RWPE2 (cell line): ENCODE data around the gene ALX4.

ENCODE experiments used
- ATAC-seq: fragments of 200-7000 bp; cut with Tn5 transposase; 3 replicates; pipeline ENCODE4 v1.9.1; 2021; ENCODE audit warnings: low read depth
- DNase-seq: peaks from one replicate; pipeline ENCODE4 v3.0.0-alpha.2; 2020; ENCODE audit warnings: low spot score
- H3K27ac ChIP-seq: fragments of 450-650 bp; 2 replicates; pipeline ENCODE4 v1.5.1; 2017; ENCODE audit warnings: mild to moderate bottlenecking; ENCODE audit not compliant: poor library complexity, severe bottlenecking
- H3K27me3 ChIP-seq: fragments of 250-450 bp; sonication (Bioruptor Pico); 2 replicates; pipeline ENCODE4 v1.5.1; 2021; ENCODE audit warnings: mild to moderate bottlenecking, moderate library complexity; ENCODE audit not compliant: insufficient read depth, poor library complexity, severe bottlenecking
- H3K36me3 ChIP-seq: fragments of 250-450 bp; sonication (Bioruptor Pico); 2 replicates; pipeline ENCODE4 v1.5.1; 2020; ENCODE audit warnings: low read depth, mild to moderate bottlenecking, moderate library complexity
- H3K4me1 ChIP-seq: fragments of 250-450 bp; sonication (Bioruptor Pico); 2 replicates; pipeline ENCODE4 v1.5.1; 2021; ENCODE audit warnings: mild to moderate bottlenecking, moderate library complexity; ENCODE audit not compliant: insufficient read depth, poor library complexity, severe bottlenecking
- H3K4me3 ChIP-seq: fragments of 250-450 bp; sonication (Bioruptor Pico); 2 replicates; pipeline ENCODE4 v1.5.1; 2021; ENCODE audit warnings: mild to moderate bottlenecking, moderate library complexity; ENCODE audit not compliant: severe bottlenecking
- H3K9me3 ChIP-seq: fragments of 250-450 bp; sonication (Bioruptor Pico); 2 replicates; pipeline ENCODE4 v1.5.1; 2021; ENCODE audit warnings: mild to moderate bottlenecking, moderate library complexity; ENCODE audit not compliant: severe bottlenecking
- CTCF ChIP-seq: fragments of 450-650 bp; IDR thresholded peaks from one replicate; pipeline ENCODE4 v1.5.1; 2017; ENCODE audit warnings: mild to moderate bottlenecking, moderate library complexity; ENCODE audit not compliant: poor library complexity, severe bottlenecking

The ALX4 gene

GRCh38 chr11:44327730-44328129, 17.8 kb upstream of the ALX4 start:
- no peak overlapping the region for H3K27ac ChIP-seq
- peaks cover 87% of the 10 kb centered on the region for H3K27me3 ChIP-seq
- DNase-seq = no peak
- H3K9me3 ChIP-seq = no peaks in the 10 kb centered on the region
- no peak overlapping the region for H3K4me3 ChIP-seq
- H3K36me3 ChIP-seq = no peaks in the 10 kb centered on the region
- no peaks in the 10 kb centered on the region for H3K4me1 ChIP-seq
- ATAC-seq = 0 out of 3 replicates have a peak, but pooled peaks have one; percentile 35
- TF ChIP-seq CTCF = no peak

GRCh38 chr11:44326615-44327475, 16.9 kb upstream of the ALX4 start:
- DNase-seq (peak; percentile 44), ATAC-seq (peak; percentile 53; the same call in 1 of the 3 replicates)
- Histone ChIP-seq H3K36me3 (no peaks in the 10 kb centered on the region), H3K27ac (no peak overlapping the region), H3K9me3 (no peaks in the 10 kb centered on the region), H3K27me3 (peaks cover 96% of the 10 kb centered on the region), H3K4me1 (no peaks in the 10 kb centered on the region), H3K4me3 (no peak overlapping the region)
- TF ChIP-seq CTCF = no peak

GRCh38 chr11:44325698-44326097, 15.8 kb upstream of the ALX4 start:
- Histone ChIP-seq H3K36me3 (no peaks in the 10 kb centered on the region), H3K27ac (no peak overlapping the region), H3K4me1 (no peaks in the 10 kb centered on the region), H3K27me3 (peaks cover 100% of the 10 kb centered on the region), H3K4me3 (no peak overlapping the region), H3K9me3 (no peaks in the 10 kb centered on the region)
- ATAC-seq (no peak), DNase-seq (no peak)
- TF ChIP-seq CTCF = no peak

- Histone ChIP-seq H3K27me3 (peaks cover 100% of the 10 kb centered on the region), H3K4me1 (no peaks in the 10 kb centered on the region), H3K27ac (no peak overlapping the region), H3K9me3 (no peaks in the 10 kb centered on the region), H3K4me3 (no peak overlapping the region), H3K36me3 (no peaks in the 10 kb centered on the region)
- ATAC-seq (no peak), DNase-seq (no peak)
- no peak for TF ChIP-seq CTCF
Measured at GRCh38 chr11:44324749-44325525, 15.0 kb upstream of the ALX4 start.

- no peak for TF ChIP-seq CTCF
- ATAC-seq = no peak
- no peak overlapping the region for H3K27ac ChIP-seq
- DNase-seq = no peak
- no peaks in the 10 kb centered on the region for H3K4me1 ChIP-seq
- H3K4me3 ChIP-seq = no peak overlapping the region
- no peaks in the 10 kb centered on the region for H3K9me3 ChIP-seq
- H3K27me3 ChIP-seq = peaks cover 100% of the 10 kb centered on the region
- H3K36me3 ChIP-seq = no peaks in the 10 kb centered on the region
Measured at GRCh38 chr11:44324222-44324621, 14.3 kb upstream of the ALX4 start.
